C1 segment of cervical spinal cord (tissue), 14 donors: Measurements from ENCODE around the gene ARHGAP8.
"Not testable (repeated sequence)": the region's sequence is repeated elsewhere in the genome, so short reads cannot be mapped to it uniquely, and the experiment has no call there.

ENCODE experiments used
- DNase-seq, 14 donors: peaks; one replicate each; lab custom pipeline; 2025; lab: John Stamatoyannopoulos, UW

The ARHGAP8 gene

GRCh38 chr22:44739024-44739423, 13.4 kb upstream of the ARHGAP8 start:
- no peak for DNase-seq

GRCh38 chr22:44739666-44740065, 12.7 kb upstream of the ARHGAP8 start:
- DNase-seq, result not testable (repeated sequence)

GRCh38 chr22:44740307-44740706, 12.1 kb upstream of the ARHGAP8 start:
- DNase-seq, result no peak

GRCh38 chr22:44741929-44742328, 10.4 kb upstream of the ARHGAP8 start:
- DNase-seq, result no peak

GRCh38 chr22:44743247-44743646, 9.1 kb upstream of the ARHGAP8 start:
- no peak for DNase-seq

- DNase-seq, result no peak
Measured at GRCh38 chr22:44743804-44744211, 8.6 kb upstream of the ARHGAP8 start.

GRCh38 chr22:44745853-44746789, 6.3 kb upstream of the ARHGAP8 start:
- DNase-seq, result no peak

- not testable (repeated sequence) for DNase-seq
Measured at GRCh38 chr22:44747784-44748127, 4.6 kb upstream of the ARHGAP8 start.

GRCh38 chr22:44748524-44748923, 3.9 kb upstream of the ARHGAP8 start:
- no peak for DNase-seq

- DNase-seq, result no peak
Measured at GRCh38 chr22:44750481-44750880, 1.9 kb upstream of the ARHGAP8 start.

GRCh38 chr22:44753189-44754042, 1.0 kb downstream of the ARHGAP8 start:
- DNase-seq, result peak in 1 of 14 donors; percentile 39

GRCh38 chr22:44754998-44755397, 2.6 kb downstream of the ARHGAP8 start:
- DNase-seq, result no peak

- DNase-seq, result no peak
Measured at GRCh38 chr22:44755417-44755816, 3.0 kb downstream of the ARHGAP8 start.

GRCh38 chr22:44755956-44756361, 3.6 kb downstream of the ARHGAP8 start:
- DNase-seq, result no peak

- DNase-seq, result no peak
Measured at GRCh38 chr22:44758344-44758973, 6.1 kb downstream of the ARHGAP8 start.

GRCh38 chr22:44759001-44759400, 6.6 kb downstream of the ARHGAP8 start:
- DNase-seq, result no peak

GRCh38 chr22:44759430-44760310, 7.3 kb downstream of the ARHGAP8 start:
- DNase-seq, result no peak

- DNase-seq, result no peak
Measured at GRCh38 chr22:44760476-44760875, 8.1 kb downstream of the ARHGAP8 start.

- no peak for DNase-seq
Measured at GRCh38 chr22:44761025-44761424, 8.7 kb downstream of the ARHGAP8 start.

- no peak for DNase-seq
Measured at GRCh38 chr22:44764373-44764772, 12.0 kb downstream of the ARHGAP8 start.

- no peak for DNase-seq
Measured at GRCh38 chr22:44764974-44765373, 12.6 kb downstream of the ARHGAP8 start.
